K562 treated with DMSO at 1 percent for 24 hours (cell line): ENCODE measurements around the gene MYLK4. TPM values are rescaled to one million over a fixed set of nuclear protein-coding genes. Genes with fewer than 3 reads are reported as not detected.

Source experiments
- total RNA-seq: library from RNA; unstranded; fragments of 300-600 nt; gene quantifications from 2 replicates; pipeline ENCODE4 v1.2.3, GENCODE V29; 2022; ENCODE audit warnings: low read depth; ENCODE audit not compliant: insufficient read depth

The MYLK4 gene
- 0.23 and 0.39 TPM in 2 replicates for total RNA-seq

DNA sequence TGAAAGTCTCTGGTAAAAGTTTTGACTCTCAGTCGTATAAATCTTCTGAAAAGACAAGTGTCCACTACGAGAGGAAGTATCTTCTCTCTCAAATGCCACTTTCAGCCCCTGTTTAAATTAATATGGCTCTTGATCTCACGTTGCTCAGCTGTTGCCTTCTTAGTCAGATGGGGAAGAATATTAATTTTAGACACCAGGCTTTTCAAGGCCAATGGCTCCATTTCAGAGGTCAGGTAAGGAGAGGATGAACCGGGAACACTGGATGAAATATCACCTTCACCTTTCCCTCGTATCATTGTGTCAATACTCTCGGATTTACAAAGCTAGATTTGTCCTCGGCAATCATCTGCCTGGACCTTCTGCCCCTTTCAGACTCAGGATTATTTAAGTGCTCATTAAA, at the start of gene MYLK4:
TSS of gene MYLK4 (minus strand) at position 91 of the 400 bp plus-strand sequence. CDS start 1,628 bp downstream, outside the sequence.

DNA sequence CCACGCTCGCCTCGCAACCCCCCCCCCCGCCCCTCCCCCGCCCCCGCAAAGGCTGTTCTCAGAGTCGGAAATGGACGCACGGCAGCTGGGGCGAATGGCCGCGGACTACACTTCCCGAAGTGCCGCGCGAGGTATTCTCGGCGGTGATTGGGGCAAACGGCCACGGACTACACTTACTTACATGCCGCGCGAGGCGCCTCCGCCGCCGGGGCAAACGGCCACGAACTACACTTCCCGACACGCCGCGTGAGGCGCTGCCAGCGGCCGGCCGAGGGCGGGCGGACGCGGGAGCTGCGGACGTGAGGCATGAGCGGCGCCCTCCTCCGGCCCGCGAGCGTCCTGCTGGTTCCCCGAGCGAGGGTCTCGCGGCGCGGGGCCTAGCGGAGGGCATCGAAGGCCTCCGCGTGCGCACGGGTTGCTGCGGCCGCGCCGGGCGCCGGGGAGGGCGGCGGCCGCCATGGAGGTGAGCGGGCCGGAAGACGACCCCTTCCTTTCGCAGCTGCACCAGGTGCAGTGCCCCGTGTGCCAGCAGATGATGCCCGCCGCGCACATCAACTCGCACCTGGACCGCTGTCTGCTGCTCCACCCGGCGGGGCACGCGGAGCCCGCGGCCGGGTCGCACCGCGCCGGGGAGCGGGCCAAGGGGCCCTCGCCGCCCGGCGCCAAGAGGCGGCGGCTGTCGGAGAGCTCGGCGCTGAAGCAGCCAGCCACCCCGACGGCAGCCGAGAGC, 14.6 kb upstream of the MYLK4 start, which contains the start of gene WRNIP1:
TSS of gene WRNIP1 (plus strand) at position 228 of the 730 bp plus-strand sequence. CDS start at position 458, 230 bp downstream.

Other genes starting within 250 kb of the MYLK4 start
- 71.9 and 73.4 TPM in 2 replicates for gene WRNIP1, start 14.5 kb upstream of the MYLK4 start, total RNA-seq
- gene SERPINB1, start 90.9 kb upstream of the MYLK4 start, total RNA-seq = 60.4 and 72.9 TPM in 2 replicates
- 23.6 and 24.0 TPM in 2 replicates for gene SERPINB9, start 152.4 kb upstream of the MYLK4 start, total RNA-seq
- 245 and 250 TPM in 2 replicates for gene SERPINB6, start 220.6 kb upstream of the MYLK4 start, total RNA-seq
- 222 and 225 TPM in 2 replicates for gene NQO2, start 249.0 kb upstream of the MYLK4 start, total RNA-seq